Measurements from ENCODE around the gene DHRSX. TPM values are rescaled to one million over a fixed set of nuclear protein-coding genes. Genes with fewer than 3 reads are reported as not detected.

Gene DHRSX
- total and polyA plus RNA-seq, 9 of the 15 experiments (the other 6 are each of a cell fraction or from before 2014, with no cell fraction given) = 0.59 to 11.0 (median 6.2) TPM

DNA sequence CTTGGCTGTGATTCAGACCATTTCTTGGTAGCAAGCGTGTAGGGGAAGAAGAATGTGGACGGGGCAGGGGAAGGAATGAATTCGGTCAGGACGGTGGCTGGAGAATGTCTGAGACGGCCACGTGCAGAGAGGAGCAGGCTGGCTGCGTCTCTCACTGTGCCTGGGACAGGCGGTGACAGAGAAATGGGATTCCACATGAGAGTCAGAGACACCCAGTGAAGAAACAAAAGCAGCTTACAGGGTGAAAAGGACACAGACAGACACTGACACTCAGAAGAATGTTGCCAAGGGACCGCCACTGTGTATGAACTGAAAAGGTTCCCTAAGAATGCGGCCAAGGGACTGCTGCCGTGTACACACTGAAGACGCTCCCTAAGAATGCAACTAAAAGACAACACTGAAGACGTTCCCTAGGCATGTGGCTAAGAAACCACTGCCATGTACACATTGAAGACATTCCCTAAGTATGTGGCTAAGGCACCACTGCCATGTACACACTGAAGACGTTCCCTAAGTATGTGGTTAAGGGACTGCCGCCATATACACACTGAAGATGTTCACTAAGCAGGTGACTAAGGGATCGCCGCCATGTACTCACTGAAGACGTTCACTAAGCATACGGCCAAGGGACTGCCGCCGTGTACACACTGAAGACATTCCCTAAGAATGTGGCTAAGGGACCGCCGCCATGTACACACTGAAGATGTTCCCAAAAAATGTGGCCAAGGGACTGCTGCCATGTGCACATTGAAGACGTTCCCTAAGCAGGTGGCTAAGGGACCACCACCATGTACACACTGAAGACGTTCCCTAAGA is 49.1 kb downstream of the DHRSX start (continued):
- no peak for TF ChIP-seq ZNF263 (CRISPR knock-in tag; IDR thresholded peaks at IDR 0.05; ENCODE audit: borderline replicate concordance)
- no peak for TF ChIP-seq STAG1 (CRISPR knock-in tag; IDR thresholded peaks at IDR 0.05; ENCODE audit: borderline replicate concordance)
- TF ChIP-seq XRCC3 (IDR thresholded peaks at IDR 0.05) = no peak
- no peak for TF ChIP-seq ZNF444 (CRISPR knock-in tag; IDR thresholded peaks at IDR 0.05)
- no peak for TF ChIP-seq CHCHD3 (CRISPR knock-in tag; IDR thresholded peaks at IDR 0.05)
- TF ChIP-seq, protein P1, sequence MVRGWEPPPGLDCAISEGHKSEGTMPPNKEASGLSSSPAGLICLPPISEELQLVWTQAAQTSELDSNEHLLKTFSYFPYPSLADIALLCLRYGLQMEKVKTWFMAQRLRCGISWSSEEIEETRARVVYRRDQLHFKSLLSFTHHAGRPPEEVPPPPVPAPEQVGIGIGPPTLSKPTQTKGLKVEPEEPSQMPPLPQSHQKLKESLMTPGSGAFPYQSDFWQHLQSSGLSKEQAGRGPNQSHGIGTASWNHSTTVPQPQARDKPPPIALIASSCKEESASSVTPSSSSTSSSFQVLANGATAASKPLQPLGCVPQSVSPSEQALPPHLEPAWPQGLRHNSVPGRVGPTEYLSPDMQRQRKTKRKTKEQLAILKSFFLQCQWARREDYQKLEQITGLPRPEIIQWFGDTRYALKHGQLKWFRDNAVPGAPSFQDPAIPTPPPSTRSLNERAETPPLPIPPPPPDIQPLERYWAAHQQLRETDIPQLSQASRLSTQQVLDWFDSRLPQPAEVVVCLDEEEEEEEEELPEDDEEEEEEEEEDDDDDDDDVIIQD (CRISPR knock-in tag; IDR thresholded peaks at IDR 0.05) = no peak
- TF ChIP-seq, protein P2, sequence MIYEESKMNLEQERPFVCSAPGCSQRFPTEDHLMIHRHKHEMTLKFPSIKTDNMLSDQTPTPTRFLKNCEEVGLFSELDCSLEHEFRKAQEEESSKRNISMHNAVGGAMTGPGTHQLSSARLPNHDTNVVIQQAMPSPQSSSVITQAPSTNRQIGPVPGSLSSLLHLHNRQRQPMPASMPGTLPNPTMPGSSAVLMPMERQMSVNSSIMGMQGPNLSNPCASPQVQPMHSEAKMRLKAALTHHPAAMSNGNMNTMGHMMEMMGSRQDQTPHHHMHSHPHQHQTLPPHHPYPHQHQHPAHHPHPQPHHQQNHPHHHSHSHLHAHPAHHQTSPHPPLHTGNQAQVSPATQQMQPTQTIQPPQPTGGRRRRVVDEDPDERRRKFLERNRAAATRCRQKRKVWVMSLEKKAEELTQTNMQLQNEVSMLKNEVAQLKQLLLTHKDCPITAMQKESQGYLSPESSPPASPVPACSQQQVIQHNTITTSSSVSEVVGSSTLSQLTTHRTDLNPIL (CRISPR knock-in tag; IDR thresholded peaks at IDR 0.05) = no peak
- TF ChIP-seq ZNF165 (CRISPR knock-in tag; IDR thresholded peaks at IDR 0.05; ENCODE audit: borderline replicate concordance) = no peak
- TF ChIP-seq PYGO2 (tag; IDR thresholded peaks at IDR 0.05) = no peak
- TF ChIP-seq SUPT5H (IDR thresholded peaks at IDR 0.05) = no peak
- TF ChIP-seq, protein P3, sequence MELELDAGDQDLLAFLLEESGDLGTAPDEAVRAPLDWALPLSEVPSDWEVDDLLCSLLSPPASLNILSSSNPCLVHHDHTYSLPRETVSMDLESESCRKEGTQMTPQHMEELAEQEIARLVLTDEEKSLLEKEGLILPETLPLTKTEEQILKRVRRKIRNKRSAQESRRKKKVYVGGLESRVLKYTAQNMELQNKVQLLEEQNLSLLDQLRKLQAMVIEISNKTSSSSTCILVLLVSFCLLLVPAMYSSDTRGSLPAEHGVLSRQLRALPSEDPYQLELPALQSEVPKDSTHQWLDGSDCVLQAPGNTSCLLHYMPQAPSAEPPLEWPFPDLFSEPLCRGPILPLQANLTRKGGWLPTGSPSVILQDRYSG (tag; conservative IDR thresholded peaks at IDR 0.05; ENCODE audit: low read depth) = no peak
- no peak for TF ChIP-seq POU5F1 (IDR thresholded peaks at IDR 0.05; ENCODE audit: borderline replicate concordance, low read depth, low read length, partially characterized antibody)
- TF ChIP-seq MTA1 (IDR thresholded peaks at IDR 0.05; ENCODE audit: borderline replicate concordance) = no peak
- no peak for TF ChIP-seq ZNF431 (CRISPR knock-in tag; IDR thresholded peaks at IDR 0.05)
- TF ChIP-seq, protein P4, sequence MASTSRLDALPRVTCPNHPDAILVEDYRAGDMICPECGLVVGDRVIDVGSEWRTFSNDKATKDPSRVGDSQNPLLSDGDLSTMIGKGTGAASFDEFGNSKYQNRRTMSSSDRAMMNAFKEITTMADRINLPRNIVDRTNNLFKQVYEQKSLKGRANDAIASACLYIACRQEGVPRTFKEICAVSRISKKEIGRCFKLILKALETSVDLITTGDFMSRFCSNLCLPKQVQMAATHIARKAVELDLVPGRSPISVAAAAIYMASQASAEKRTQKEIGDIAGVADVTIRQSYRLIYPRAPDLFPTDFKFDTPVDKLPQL (IDR thresholded peaks at IDR 0.05; ENCODE audit: extremely low read depth, insufficient read length) = no peak
- TF ChIP-seq THRAP3 (IDR thresholded peaks at IDR 0.05; ENCODE audit: borderline replicate concordance) = no peak
- TF ChIP-seq FOXP1 (CRISPR knock-in tag; IDR thresholded peaks at IDR 0.05) = 0 out of 2 replicates have a peak, but pooled peaks have one; percentile 75
- TF ChIP-seq, protein P5, sequence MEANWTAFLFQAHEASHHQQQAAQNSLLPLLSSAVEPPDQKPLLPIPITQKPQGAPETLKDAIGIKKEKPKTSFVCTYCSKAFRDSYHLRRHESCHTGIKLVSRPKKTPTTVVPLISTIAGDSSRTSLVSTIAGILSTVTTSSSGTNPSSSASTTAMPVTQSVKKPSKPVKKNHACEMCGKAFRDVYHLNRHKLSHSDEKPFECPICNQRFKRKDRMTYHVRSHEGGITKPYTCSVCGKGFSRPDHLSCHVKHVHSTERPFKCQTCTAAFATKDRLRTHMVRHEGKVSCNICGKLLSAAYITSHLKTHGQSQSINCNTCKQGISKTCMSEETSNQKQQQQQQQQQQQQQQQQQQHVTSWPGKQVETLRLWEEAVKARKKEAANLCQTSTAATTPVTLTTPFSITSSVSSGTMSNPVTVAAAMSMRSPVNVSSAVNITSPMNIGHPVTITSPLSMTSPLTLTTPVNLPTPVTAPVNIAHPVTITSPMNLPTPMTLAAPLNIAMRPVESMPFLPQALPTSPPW (CRISPR knock-in tag; IDR thresholded peaks at IDR 0.05) = no peak
- TF ChIP-seq, protein P6, sequence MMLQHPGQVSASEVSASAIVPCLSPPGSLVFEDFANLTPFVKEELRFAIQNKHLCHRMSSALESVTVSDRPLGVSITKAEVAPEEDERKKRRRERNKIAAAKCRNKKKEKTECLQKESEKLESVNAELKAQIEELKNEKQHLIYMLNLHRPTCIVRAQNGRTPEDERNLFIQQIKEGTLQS (IDR thresholded peaks at IDR 0.05) = no peak
- TF ChIP-seq, protein P6 (CRISPR knock-in tag; conservative IDR thresholded peaks at IDR 0.05) = no peak
- no peak; the same call in 1 of the 2 replicates for TF ChIP-seq ZBED1 (IDR thresholded peaks at IDR 0.05)
- TF ChIP-seq MCM7 (IDR thresholded peaks at IDR 0.05) = no peak
